ENCODE measurements around the gene FAM120A.

Gene FAM120A

GRCh38 chr9:93440896-93441580 is 10.4 kb upstream of the FAM120A start:
- Histone ChIP-seq H3K36me3 (ENCODE audit: control insufficient read depth, insufficient read depth, low read length) (peaks cover 2% of the 10 kb centered on the region), H3K27ac (ENCODE audit: insufficient read depth, low read length, poor library complexity, severe bottlenecking) (no peak overlapping the region), H3K9me3 (ENCODE audit: control insufficient read depth, low read length) (no peaks in the 10 kb centered on the region), H3K4me3 (ENCODE audit: insufficient read depth, low read depth, low read length, poor library complexity, severe bottlenecking) (no peak overlapping the region), H3K4me1 (ENCODE audit: control insufficient read depth, insufficient read depth, low read length, poor library complexity, severe bottlenecking) (no peaks in the 10 kb centered on the region), H3K27me3 (replicated peaks; ENCODE audit: control insufficient read depth, insufficient read depth, low read length, poor library complexity, severe bottlenecking) (no peaks in the 10 kb centered on the region)
- no peak for DNase-seq

GRCh38 chr9:93446073-93446472 is 5.4 kb upstream of the FAM120A start:
- no peak overlapping the region for H3K4me3 ChIP-seq (ENCODE audit: insufficient read depth, low read depth, low read length, poor library complexity, severe bottlenecking)
- H3K27ac ChIP-seq (ENCODE audit: insufficient read depth, low read length, poor library complexity, severe bottlenecking), result no peak overlapping the region
- H3K27me3 ChIP-seq (replicated peaks; ENCODE audit: control insufficient read depth, insufficient read depth, low read length, poor library complexity, severe bottlenecking), result no peaks in the 10 kb centered on the region
- no peaks in the 10 kb centered on the region for H3K9me3 ChIP-seq (ENCODE audit: control insufficient read depth, low read length)
- no peak for DNase-seq
- peaks cover 25% of the 10 kb centered on the region for H3K36me3 ChIP-seq (ENCODE audit: control insufficient read depth, insufficient read depth, low read length)
- peaks cover 7% of the 10 kb centered on the region for H3K4me1 ChIP-seq (ENCODE audit: control insufficient read depth, insufficient read depth, low read length, poor library complexity, severe bottlenecking)

- H3K9me3 ChIP-seq (ENCODE audit: control insufficient read depth, low read length), result no peaks in the 10 kb centered on the region
- peaks cover 7% of the 10 kb centered on the region for H3K4me1 ChIP-seq (ENCODE audit: control insufficient read depth, insufficient read depth, low read length, poor library complexity, severe bottlenecking)
- no peak for DNase-seq
- peaks cover 25% of the 10 kb centered on the region for H3K36me3 ChIP-seq (ENCODE audit: control insufficient read depth, insufficient read depth, low read length)
- H3K27me3 ChIP-seq (replicated peaks; ENCODE audit: control insufficient read depth, insufficient read depth, low read length, poor library complexity, severe bottlenecking), result no peaks in the 10 kb centered on the region
- H3K27ac ChIP-seq (ENCODE audit: insufficient read depth, low read length, poor library complexity, severe bottlenecking), result no peak overlapping the region
- no peak overlapping the region for H3K4me3 ChIP-seq (ENCODE audit: insufficient read depth, low read depth, low read length, poor library complexity, severe bottlenecking)
These were observed 3.8 kb upstream of the FAM120A start for GRCh38 chr9:93447655-93448054.

GRCh38 chr9:93451849-93452709 is 594 bp downstream of the FAM120A start:
- H3K9me3 ChIP-seq (ENCODE audit: control insufficient read depth, low read length), result no peaks in the 10 kb centered on the region
- no peaks in the 10 kb centered on the region for H3K27me3 ChIP-seq (replicated peaks; ENCODE audit: control insufficient read depth, insufficient read depth, low read length, poor library complexity, severe bottlenecking)
- H3K4me3 ChIP-seq (ENCODE audit: insufficient read depth, low read depth, low read length, poor library complexity, severe bottlenecking), result peak overlapping the region; percentile 77
- DNase-seq, result peak; percentile 14 to 29 (median 19)
- peaks cover 13% of the 10 kb centered on the region for H3K36me3 ChIP-seq (ENCODE audit: control insufficient read depth, insufficient read depth, low read length)
- H3K4me1 ChIP-seq (ENCODE audit: control insufficient read depth, insufficient read depth, low read length, poor library complexity, severe bottlenecking), result peaks cover 12% of the 10 kb centered on the region
- H3K27ac ChIP-seq (ENCODE audit: insufficient read depth, low read length, poor library complexity, severe bottlenecking), result peak overlapping the region; percentile 72

- H3K9me3 ChIP-seq (ENCODE audit: control insufficient read depth, low read length), result no peaks in the 10 kb centered on the region
- H3K4me1 ChIP-seq (ENCODE audit: control insufficient read depth, insufficient read depth, low read length, poor library complexity, severe bottlenecking), result peaks cover 12% of the 10 kb centered on the region
- peak overlapping the region; percentile 77 for H3K4me3 ChIP-seq (ENCODE audit: insufficient read depth, low read depth, low read length, poor library complexity, severe bottlenecking)
- H3K36me3 ChIP-seq (ENCODE audit: control insufficient read depth, insufficient read depth, low read length), result peaks cover 7% of the 10 kb centered on the region
- no peaks in the 10 kb centered on the region for H3K27me3 ChIP-seq (replicated peaks; ENCODE audit: control insufficient read depth, insufficient read depth, low read length, poor library complexity, severe bottlenecking)
- H3K27ac ChIP-seq (ENCODE audit: insufficient read depth, low read length, poor library complexity, severe bottlenecking), result peak overlapping the region; percentile 72
- peak in 1 of 3 donors; percentile 12 for DNase-seq
These were observed 1.2 kb downstream of the FAM120A start for GRCh38 chr9:93452710-93453046.

GRCh38 chr9:93453047-93453914 is 1.8 kb downstream of the FAM120A start, which contains the start of gene FAM120AOS:
FAM120AOS (minus strand) TSS chr9:93453581; CDS start chr9:93452709, 872 bp downstream.
- Histone ChIP-seq H3K36me3 (ENCODE audit: control insufficient read depth, insufficient read depth, low read length) (peaks cover under 1% of the 10 kb centered on the region), H3K9me3 (ENCODE audit: control insufficient read depth, low read length) (no peaks in the 10 kb centered on the region), H3K4me1 (ENCODE audit: control insufficient read depth, insufficient read depth, low read length, poor library complexity, severe bottlenecking) (peaks cover 18% of the 10 kb centered on the region), H3K27me3 (replicated peaks; ENCODE audit: control insufficient read depth, insufficient read depth, low read length, poor library complexity, severe bottlenecking) (no peaks in the 10 kb centered on the region), H3K27ac (ENCODE audit: insufficient read depth, low read length, poor library complexity, severe bottlenecking) (peak within 1 kb of the TSS; percentile 72), H3K4me3 (ENCODE audit: insufficient read depth, low read depth, low read length, poor library complexity, severe bottlenecking) (peak within 1 kb of the TSS; percentile 77)
- peak; percentile 74 to 84 (median 83) for DNase-seq

GRCh38 chr9:93456022-93456421 is 4.5 kb downstream of the FAM120A start:
- Histone ChIP-seq H3K4me1 (ENCODE audit: control insufficient read depth, insufficient read depth, low read length, poor library complexity, severe bottlenecking) (peaks cover 13% of the 10 kb centered on the region), H3K36me3 (ENCODE audit: control insufficient read depth, insufficient read depth, low read length) (no peaks in the 10 kb centered on the region), H3K4me3 (ENCODE audit: insufficient read depth, low read depth, low read length, poor library complexity, severe bottlenecking) (no peak overlapping the region), H3K27me3 (replicated peaks; ENCODE audit: control insufficient read depth, insufficient read depth, low read length, poor library complexity, severe bottlenecking) (no peaks in the 10 kb centered on the region), H3K9me3 (ENCODE audit: control insufficient read depth, low read length) (no peaks in the 10 kb centered on the region), H3K27ac (ENCODE audit: insufficient read depth, low read length, poor library complexity, severe bottlenecking) (no peak overlapping the region)
- DNase-seq, result no peak

- Histone ChIP-seq H3K27ac (ENCODE audit: insufficient read depth, low read length, poor library complexity, severe bottlenecking) (peak overlapping the region; percentile 25), H3K36me3 (ENCODE audit: control insufficient read depth, insufficient read depth, low read length) (no peaks in the 10 kb centered on the region), H3K4me1 (ENCODE audit: control insufficient read depth, insufficient read depth, low read length, poor library complexity, severe bottlenecking) (peaks cover 13% of the 10 kb centered on the region), H3K4me3 (ENCODE audit: insufficient read depth, low read depth, low read length, poor library complexity, severe bottlenecking) (no peak overlapping the region), H3K9me3 (ENCODE audit: control insufficient read depth, low read length) (no peaks in the 10 kb centered on the region), H3K27me3 (replicated peaks; ENCODE audit: control insufficient read depth, insufficient read depth, low read length, poor library complexity, severe bottlenecking) (no peaks in the 10 kb centered on the region)
- no peak for DNase-seq
These were observed 5.0 kb downstream of the FAM120A start for GRCh38 chr9:93456504-93456903.

GRCh38 chr9:93457006-93457405 is 5.5 kb downstream of the FAM120A start:
- Histone ChIP-seq H3K27ac (ENCODE audit: insufficient read depth, low read length, poor library complexity, severe bottlenecking) (peak overlapping the region; percentile 25), H3K4me3 (ENCODE audit: insufficient read depth, low read depth, low read length, poor library complexity, severe bottlenecking) (no peak overlapping the region), H3K27me3 (replicated peaks; ENCODE audit: control insufficient read depth, insufficient read depth, low read length, poor library complexity, severe bottlenecking) (no peaks in the 10 kb centered on the region)

More at GRCh38 chr9:93457006-93457405, 5.5 kb downstream of the FAM120A start:
- H3K36me3 ChIP-seq (ENCODE audit: control insufficient read depth, insufficient read depth, low read length), result no peaks in the 10 kb centered on the region
- no peak for DNase-seq
- no peaks in the 10 kb centered on the region for H3K9me3 ChIP-seq (ENCODE audit: control insufficient read depth, low read length)
- H3K4me1 ChIP-seq (ENCODE audit: control insufficient read depth, insufficient read depth, low read length, poor library complexity, severe bottlenecking), result peaks cover 13% of the 10 kb centered on the region
